HCT116 (cell line): ENCODE results near the gene TSC22D3. TPM values are rescaled to one million over a fixed set of nuclear protein-coding genes. Genes with fewer than 3 reads are reported as not detected.

Source experiments
- ATAC-seq: fragments of 200-7000 bp; cut with Tn5 transposase; 2 replicates; pipeline ENCODE4 v1.9.1; 2020; ENCODE audit warnings: mild to moderate bottlenecking, moderate library complexity
- BruUV-seq: library from RNA; stranded (reverse); fragments of 400-500 nt; replicated peaks from 2 replicates; lab custom pipeline; 2021; lab: Mats Ljungman, UMichigan
- CTCF ChIA-PET: fragments of 300-600 bp; sonication (Branson Sonifier 250); formaldehyde crosslinking; loops from one replicate; lab custom pipeline; 2021; ENCODE audit warnings: antibody characterized with exemption; lab: Charles Lee
- POLR2A ChIA-PET: fragments of 300-600, 350-600 bp; sonication (Branson Sonifier 250); formaldehyde crosslinking; loops from one replicate; lab custom pipeline; 2021; ENCODE audit warnings: antibody characterized with exemption; lab: Charles Lee
- RAD21 ChIA-PET, 2 experiments: fragments of 300-600 bp; sonication (Branson Sonifier 250); formaldehyde crosslinking; loops; one replicate each; lab custom pipeline; 2023; ENCODE audit warnings: low total read pairs in 2 of 2; ENCODE audit not compliant: uncharacterized antibody in 2 of 2, unreplicated experiment in 2 of 2, low non-redundant PET in 1 of 2; lab: Charles Lee
- DNase-seq: peaks from one replicate; pipeline ENCODE4 v3.0.0-alpha.2; 2010; ENCODE audit warnings: low read depth, low spot score
- H2AFZ ChIP-seq: fragments of 200-600 bp; shearing (Covaris generic), sonication (generic); 2 replicates; pipeline ENCODE4 v1.6.1; 2017; ENCODE audit warnings: low read depth, mixed run types, mixed read lengths, antibody characterized with exemption, low read length; ENCODE audit not compliant: poor library complexity, severe bottlenecking
- H3K27ac ChIP-seq: 2 replicates; pipeline ENCODE4 v1.5.1; 2012; ENCODE audit warnings: low read depth, low read length
- H3K27me3 ChIP-seq: fragments of 200-600 bp; sonication (generic); 2 replicates; pipeline ENCODE4 v1.6.1; 2016; ENCODE audit warnings: mixed run types, low read length, mixed read lengths; ENCODE audit not compliant: insufficient read depth
- H3K36me3 ChIP-seq, 2 experiments: fragments of 200-500 bp in 1 of 2; fragments of 200-600 bp in 1 of 2; sonication (Bioruptor generic) in 1 of 2; sonication (generic) in 1 of 2; 2 replicates each; pipeline versions ENCODE4 v1.5.1 to v1.6.1; 2014 to 2016; ENCODE audit warnings: low read length in 2 of 2, inconsistent platforms in 1 of 2, mixed read lengths in 1 of 2, mixed run types in 1 of 2; ENCODE audit not compliant: insufficient read depth in 2 of 2, control insufficient read depth in 1 of 2
- H3K4me1 ChIP-seq, 2 experiments: fragments of 200-600 bp in 1 of 2; sonication (generic) in 1 of 2; 2 replicates each; pipeline versions ENCODE4 v1.5.1 to v1.6.1; 2012 to 2017; ENCODE audit warnings: low read length in 2 of 2, inconsistent platforms in 1 of 2, mild to moderate bottlenecking in 1 of 2, mixed read lengths in 1 of 2, mixed run types in 1 of 2, moderate library complexity in 1 of 2; ENCODE audit not compliant: insufficient read depth in 2 of 2, control insufficient read depth in 1 of 2
- H3K4me2 ChIP-seq: fragments of 200-600 bp; sonication (generic); 2 replicates; pipeline ENCODE4 v1.6.1; 2017; ENCODE audit warnings: mixed run types, low read length, mixed read lengths
- H3K4me3 ChIP-seq, 2 experiments: fragments of 200-600 bp in 1 of 2; sonication (generic) in 1 of 2; replicated peaks in 1 of 2; 2 replicates each; pipeline ENCODE4 v1.5.1; 2011 to 2016; ENCODE audit warnings: low read length in 2 of 2, control low read depth in 1 of 2, low read depth in 1 of 2, mild to moderate bottlenecking in 1 of 2, mixed read lengths in 1 of 2, mixed run types in 1 of 2
- H3K79me2 ChIP-seq: fragments of 200-600 bp; sonication (generic); 2 replicates; pipeline ENCODE4 v1.6.1; 2017; ENCODE audit warnings: mild to moderate bottlenecking, mixed run types, low read length, moderate library complexity, mixed read lengths; ENCODE audit not compliant: insufficient read depth
- H3K9ac ChIP-seq: fragments of 200-600 bp; sonication (generic); 2 replicates; pipeline ENCODE4 v1.6.1; 2016; ENCODE audit warnings: low read length, mixed read lengths
- H3K9me2 ChIP-seq: fragments of 200-600 bp; sonication (generic), shearing (Covaris generic); 2 replicates; pipeline ENCODE4 v1.6.1; 2017; ENCODE audit warnings: mixed run types, mild to moderate bottlenecking, moderate library complexity; ENCODE audit not compliant: insufficient read depth
- H3K9me3 ChIP-seq, 2 experiments: fragments of 200-500 bp in 1 of 2; fragments of 200-600 bp in 1 of 2; sonication (Bioruptor generic) in 1 of 2; sonication (generic) in 1 of 2; 2 replicates each; pipeline ENCODE4 v1.6.1; 2014 to 2017; ENCODE audit warnings: low read length in 2 of 2, mixed read lengths in 2 of 2, inconsistent platforms in 1 of 2, low read depth in 1 of 2, mild to moderate bottlenecking in 1 of 2, mixed run types in 1 of 2, moderate library complexity in 1 of 2; ENCODE audit not compliant: control insufficient read depth in 1 of 2, insufficient read depth in 1 of 2
- H4K20me1 ChIP-seq: fragments of 200-600 bp; sonication (generic), shearing (Covaris generic); 2 replicates; pipeline ENCODE4 v1.6.1; 2017; ENCODE audit warnings: mixed run types, mild to moderate bottlenecking, moderate library complexity; ENCODE audit not compliant: insufficient read depth
- CEBPB ChIP-seq: IDR thresholded peaks from 2 replicates; pipeline ENCODE4 v1.6.1; 2012; ENCODE audit warnings: low read depth
- POLR2A ChIP-seq: IDR thresholded peaks from 2 replicates; pipeline ENCODE4 v1.7.0; 2011; ENCODE audit warnings: borderline replicate concordance; ENCODE audit not compliant: insufficient read depth, insufficient read length; ENCODE audit errors: extremely low read depth
- POLR2AphosphoS5 ChIP-seq: IDR thresholded peaks from 2 replicates; pipeline ENCODE4 v1.6.1; 2011; ENCODE audit warnings: mild to moderate bottlenecking, low read depth, low read length, moderate library complexity
- SIN3A ChIP-seq: IDR thresholded peaks from 2 replicates; pipeline ENCODE4 v1.6.1; 2012; ENCODE audit warnings: low read depth
- YY1 ChIP-seq: IDR thresholded peaks from 2 replicates; pipeline ENCODE4 v1.6.1; 2011; ENCODE audit warnings: low read length, low read depth, moderate library complexity, mild to moderate bottlenecking; ENCODE audit not compliant: insufficient replicate concordance; ENCODE audit errors: extremely low read depth
- ZFX ChIP-seq: fragments of 450-650 bp; IDR thresholded peaks from 2 replicates; pipeline ENCODE4 v1.6.1; 2017
- intact Hi-C: fragments of 100-400 bp; cut with micrococcal nuclease; formaldehyde crosslinking; loops from 2 replicates; pipeline ENCODE4 v1.10.0; 2022
- total RNA-seq: library from RNA; stranded (reverse); gene quantifications from one replicate; pipeline ENCODE4 v1.2.1, GENCODE V29; 2021; ENCODE audit not compliant: unreplicated experiment
- TF ChIP-seq, protein P1 (sequence below): IDR thresholded peaks from 2 replicates; pipeline ENCODE4 v1.6.1; 2012

The TSC22D3 gene
- total RNA-seq, 1 experiment from 2014 or later: 24.6 TPM

DNA sequence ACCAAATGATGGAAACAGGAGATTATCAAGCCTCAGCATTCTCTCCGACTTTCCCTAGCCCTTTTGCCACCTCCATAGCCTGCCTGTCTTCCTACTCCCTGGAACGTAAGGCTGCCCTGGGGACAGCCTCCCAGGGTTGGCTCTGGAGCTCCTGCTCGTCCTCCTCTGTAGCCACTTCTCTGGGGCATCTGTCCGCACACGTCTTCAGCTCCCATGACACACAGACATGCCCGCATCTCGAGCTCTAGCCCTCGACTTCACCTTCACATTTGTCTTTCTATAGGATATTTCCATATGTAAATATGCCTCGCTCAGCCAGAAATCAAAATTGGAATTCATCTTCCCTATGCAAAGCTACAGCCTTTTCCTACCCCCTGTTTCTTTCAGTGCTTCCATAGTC is 67.7 kb downstream of the TSC22D3 start:
- POLR2A ChIA-PET: no interaction called here
- no peak overlapping the region for H3K4me2 ChIP-seq
- RAD21 ChIA-PET: no interaction called here
- no peak for TF ChIP-seq ZFX
- no peak for TF ChIP-seq SIN3A
- no peak for TF ChIP-seq CEBPB
- TF ChIP-seq, all 23 proteins: peak for 0
- Histone ChIP-seq H4K20me1 (no peaks in the 10 kb centered on the region), H3K27me3 (no peaks in the 10 kb centered on the region), H3K9me3 (no peaks in the 10 kb centered on the region), H3K27ac (no peak overlapping the region), H2AFZ (no peak overlapping the region), H3K36me3 (no peaks in the 10 kb centered on the region), H3K79me2 (no peaks in the 10 kb centered on the region), H3K9ac (no peak overlapping the region), H3K9me2 (no peaks in the 10 kb centered on the region), H3K4me1 (peaks cover 3 to 8% of the 10 kb centered on the region in 2 experiments; a peak in 2 of 4 replicates), H3K4me3 (no peak overlapping the region)
- no peak for ATAC-seq
- intact Hi-C loops: no loop called here
- CTCF ChIA-PET: no interaction called here
- no TSS peak for BruUV-seq
- no peak for DNase-seq

DNA sequence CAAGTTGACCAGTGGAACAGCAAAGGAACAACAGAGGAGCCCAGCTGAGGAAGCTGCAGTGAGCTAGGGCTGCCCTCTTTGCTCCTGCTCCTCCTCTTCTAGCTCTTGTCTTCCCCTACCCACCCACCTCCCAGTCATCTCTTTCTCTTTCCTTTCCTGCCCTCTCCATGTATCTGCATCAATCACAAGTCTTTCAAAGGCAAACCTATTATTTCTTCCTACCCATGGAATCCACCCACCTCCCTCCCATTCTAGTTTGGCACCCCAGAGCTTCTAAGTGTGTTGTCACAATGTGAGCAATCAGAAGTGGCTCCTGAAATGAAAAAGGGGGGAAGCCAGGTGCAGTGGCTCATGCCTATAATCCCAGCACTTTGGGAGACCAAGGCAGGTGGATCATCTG is 69.3 kb downstream of the TSC22D3 start:
- Histone ChIP-seq H4K20me1 (no peaks in the 10 kb centered on the region), H3K36me3 (no peaks in the 10 kb centered on the region), H3K4me2 (no peak overlapping the region), H3K27me3 (no peaks in the 10 kb centered on the region), H3K27ac (no peak overlapping the region), H3K9ac (no peak overlapping the region), H3K79me2 (no peaks in the 10 kb centered on the region), H3K9me2 (no peaks in the 10 kb centered on the region), H3K9me3 (no peaks in the 10 kb centered on the region), H2AFZ (no peak overlapping the region), H3K4me3 (no peak overlapping the region), H3K4me1 (peaks cover 3 to 8% of the 10 kb centered on the region in 2 experiments; a peak in 2 of 4 replicates)
- BruUV-seq: no TSS peak
- TF ChIP-seq POLR2AphosphoS5 (no peak), YY1 (no peak), POLR2A (no peak)
- TF ChIP-seq, protein P1, sequence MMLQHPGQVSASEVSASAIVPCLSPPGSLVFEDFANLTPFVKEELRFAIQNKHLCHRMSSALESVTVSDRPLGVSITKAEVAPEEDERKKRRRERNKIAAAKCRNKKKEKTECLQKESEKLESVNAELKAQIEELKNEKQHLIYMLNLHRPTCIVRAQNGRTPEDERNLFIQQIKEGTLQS: no peak
- ChIA-PET POLR2A (no interaction called here), CTCF (no interaction called here), RAD21 (no interaction called here)
- DNase-seq (no peak), ATAC-seq (no peak)
- intact Hi-C loops: no loop called here
